Measurements from ENCODE around the gene SNX9. TPM values are rescaled to one million over a fixed set of nuclear protein-coding genes. Genes with fewer than 3 reads are reported as not detected.
"Not testable (repeated sequence)": the region's sequence is repeated elsewhere in the genome, so short reads cannot be mapped to it uniquely, and the experiment has no call there.

SNX9 gene
- polyA plus RNA-seq, 1 donor: 21.2 TPM

- DNase-seq: no peak
Observed at GRCh38 chr6:157831424-157832249, 8.6 kb downstream of the SNX9 start.

GRCh38 chr6:157832250-157832967, 9.4 kb downstream of the SNX9 start:
- DNase-seq: no peak

- no peak for DNase-seq
Observed at GRCh38 chr6:157834549-157834948, 11.5 kb downstream of the SNX9 start.

- DNase-seq: no peak
Observed at GRCh38 chr6:157838718-157839430, 15.8 kb downstream of the SNX9 start.

- no peak for DNase-seq
Observed at GRCh38 chr6:157839606-157840005, 16.6 kb downstream of the SNX9 start.

- DNase-seq: no peak
Observed at GRCh38 chr6:157840261-157840660, 17.2 kb downstream of the SNX9 start.

GRCh38 chr6:157840776-157841175, 17.7 kb downstream of the SNX9 start:
- DNase-seq: no peak

GRCh38 chr6:157841211-157841840, 18.3 kb downstream of the SNX9 start:
- no peak for DNase-seq

- no peak for DNase-seq
Observed at GRCh38 chr6:157842212-157842611, 19.2 kb downstream of the SNX9 start.

- DNase-seq: not testable (repeated sequence)
Observed at GRCh38 chr6:157844196-157844595, 21.1 kb downstream of the SNX9 start.

- no peak for DNase-seq
Observed at GRCh38 chr6:157845493-157846259, 22.6 kb downstream of the SNX9 start.

- DNase-seq: no peak
Observed at GRCh38 chr6:157847846-157848245, 24.8 kb downstream of the SNX9 start.

- no peak for DNase-seq
Observed at GRCh38 chr6:157848693-157849092, 25.6 kb downstream of the SNX9 start.

- DNase-seq: no peak
Observed at GRCh38 chr6:157849288-157850017, 26.4 kb downstream of the SNX9 start.

GRCh38 chr6:157850030-157850429, 27.0 kb downstream of the SNX9 start:
- DNase-seq: no peak

GRCh38 chr6:157853018-157853805, 30.2 kb downstream of the SNX9 start:
- no peak for DNase-seq

GRCh38 chr6:157853902-157854502, 31.0 kb downstream of the SNX9 start:
- DNase-seq: no peak

GRCh38 chr6:157855325-157855724, 32.3 kb downstream of the SNX9 start:
- no peak for DNase-seq

GRCh38 chr6:157855804-157856203, 32.8 kb downstream of the SNX9 start:
- DNase-seq: not testable (repeated sequence)

GRCh38 chr6:157858664-157859063, 35.6 kb downstream of the SNX9 start:
- not testable (repeated sequence) for DNase-seq
